ENCODE results near the gene NAP1L1. TPM values are rescaled to one million over a fixed set of nuclear protein-coding genes. Genes with fewer than 3 reads are reported as not detected.
A peak's percentile ranks its signal among the peaks of the same experiment; 100 is the strongest.

The NAP1L1 gene
- total and polyA plus RNA-seq, 8 donors = 413 to 1,106 (median 934) TPM

- H3K9me3 ChIP-seq = peaks cover 0 to 11% of the 10 kb centered on the region in 2 donors
- no peak overlapping the region for H3K4me3 ChIP-seq
- DNase-seq (no peak), ATAC-seq (no peak)
- H3K36me3 ChIP-seq = peaks cover 0 to 89% of the 10 kb centered on the region in 2 donors
- no peak overlapping the region for H3K27ac ChIP-seq
- H3K27me3 ChIP-seq = no peaks in the 10 kb centered on the region
- H3K4me1 ChIP-seq = peaks cover 0 to 10% of the 10 kb centered on the region in 2 donors
- no peak for TF ChIP-seq CTCF (IDR thresholded peaks at IDR 0.05)
- intact Hi-C loops (cut with DNase I) = loop anchor here in 1 of 2 donors (10.0 kb wide), 1 partner anchor 285 kb away; the partner anchor contains the start of gene BBS10
Observed at GRCh38 chr12:76060111-76060510, 24.4 kb downstream of the NAP1L1 start.

- H3K27me3 ChIP-seq = no peaks in the 10 kb centered on the region
- no peaks in the 10 kb centered on the region for H3K9me3 ChIP-seq
- peaks cover 0 to 94% of the 10 kb centered on the region in 2 donors for H3K36me3 ChIP-seq
- intact Hi-C loops (cut with DNase I) = no loop called here
- no peak for TF ChIP-seq CTCF (IDR thresholded peaks at IDR 0.05)
- DNase-seq = no peak
- H3K4me3 ChIP-seq = no peak overlapping the region
- no peak for ATAC-seq
- H3K4me1 ChIP-seq = peaks cover 0 to 10% of the 10 kb centered on the region in 2 donors
- H3K27ac ChIP-seq = no peak overlapping the region
Observed at GRCh38 chr12:76057326-76057725, 27.2 kb downstream of the NAP1L1 start.

- Histone ChIP-seq H3K27ac (no peak overlapping the region), H3K4me1 (peaks cover 0 to 6% of the 10 kb centered on the region in 2 donors), H3K36me3 (peaks cover 0 to 96% of the 10 kb centered on the region in 2 donors), H3K9me3 (no peaks in the 10 kb centered on the region), H3K4me3 (no peak overlapping the region), H3K27me3 (no peaks in the 10 kb centered on the region)
- ATAC-seq (no peak), DNase-seq (no peak)
- no peak for TF ChIP-seq CTCF (IDR thresholded peaks at IDR 0.05)
- intact Hi-C loops (cut with DNase I) = no loop called here
Observed at GRCh38 chr12:76055393-76055792, 29.1 kb downstream of the NAP1L1 start.

GRCh38 chr12:76049575-76050251, 34.8 kb downstream of the NAP1L1 start:
- DNase-seq (no peak), ATAC-seq (peak; percentile 72)
- TF ChIP-seq CTCF (IDR thresholded peaks at IDR 0.05) = no peak
- Histone ChIP-seq H3K4me1 (peaks cover 7 to 10% of the 10 kb centered on the region in 2 donors), H3K27ac (peak overlapping the region in 1 of 2 donors; percentile 34), H3K9me3 (no peaks in the 10 kb centered on the region), H3K36me3 (peaks cover 0 to 69% of the 10 kb centered on the region in 2 donors), H3K27me3 (no peaks in the 10 kb centered on the region), H3K4me3 (no peak overlapping the region)
- intact Hi-C loops (cut with DNase I) = no loop called here

GRCh38 chr12:76047742-76048141, 36.7 kb downstream of the NAP1L1 start:
- no peaks in the 10 kb centered on the region for H3K27me3 ChIP-seq
- peaks cover 7 to 10% of the 10 kb centered on the region in 2 donors for H3K4me1 ChIP-seq
- ATAC-seq (no peak), DNase-seq (no peak)
- intact Hi-C loops (cut with DNase I) = no loop called here
- peaks cover 0 to 59% of the 10 kb centered on the region in 2 donors for H3K36me3 ChIP-seq
- no peak overlapping the region for H3K27ac ChIP-seq
- H3K9me3 ChIP-seq = no peaks in the 10 kb centered on the region
- TF ChIP-seq CTCF (IDR thresholded peaks at IDR 0.05) = no peak
- no peak overlapping the region for H3K4me3 ChIP-seq

Measured in left lung (tissue), 10 donors.